ENCODE data around the gene TXNRD3.

DNA sequence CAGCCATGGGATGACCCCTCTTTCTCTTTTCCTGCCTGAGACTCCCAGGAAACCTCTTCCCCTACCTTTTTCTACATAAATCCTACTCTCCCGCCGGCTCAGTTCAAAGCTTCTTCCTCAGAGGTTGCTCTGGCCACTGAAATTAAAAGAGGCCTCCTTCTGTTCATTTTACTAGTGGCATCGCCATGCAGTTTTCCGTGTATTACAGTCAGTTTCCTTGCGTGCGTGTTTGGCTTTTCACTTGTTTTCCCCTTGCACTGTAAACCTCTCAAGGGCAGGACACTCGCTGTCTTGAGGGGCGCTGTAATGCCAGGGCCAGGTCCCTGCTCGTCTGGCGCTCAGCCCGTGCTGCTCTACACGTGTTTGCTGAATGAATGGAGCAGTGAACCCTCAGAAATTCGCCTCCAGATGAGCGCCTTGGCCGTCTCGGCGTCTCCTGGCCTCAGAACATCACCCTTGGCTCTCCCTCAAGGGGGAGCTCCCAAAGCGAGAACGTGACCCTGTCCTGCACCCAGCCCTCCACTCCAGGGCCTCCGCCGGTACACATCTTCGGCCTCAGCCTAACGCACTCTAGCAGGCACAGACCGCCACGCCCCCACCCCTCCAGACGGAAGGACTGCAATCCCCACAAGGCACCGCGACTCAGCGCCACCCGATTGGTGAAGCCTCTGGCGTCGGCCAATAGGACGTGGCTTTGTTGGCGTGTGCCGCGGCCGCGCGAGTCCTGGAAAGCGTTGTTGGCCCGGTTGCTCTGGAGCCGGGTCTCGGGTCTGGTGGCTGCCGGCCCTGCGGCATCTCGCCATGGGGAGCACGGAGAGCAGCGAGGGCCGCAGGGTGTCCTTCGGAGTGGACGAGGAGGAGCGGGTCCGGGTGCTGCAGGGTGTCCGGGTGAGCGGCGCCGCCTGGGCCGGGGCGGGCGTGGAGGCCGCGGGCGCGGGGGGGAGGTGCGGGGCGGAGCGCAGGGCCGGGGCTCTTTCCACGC is 48.9 kb upstream of the TXNRD3 start, which contains the start of gene CHCHD6:
- TF ChIP-seq, protein P1, sequence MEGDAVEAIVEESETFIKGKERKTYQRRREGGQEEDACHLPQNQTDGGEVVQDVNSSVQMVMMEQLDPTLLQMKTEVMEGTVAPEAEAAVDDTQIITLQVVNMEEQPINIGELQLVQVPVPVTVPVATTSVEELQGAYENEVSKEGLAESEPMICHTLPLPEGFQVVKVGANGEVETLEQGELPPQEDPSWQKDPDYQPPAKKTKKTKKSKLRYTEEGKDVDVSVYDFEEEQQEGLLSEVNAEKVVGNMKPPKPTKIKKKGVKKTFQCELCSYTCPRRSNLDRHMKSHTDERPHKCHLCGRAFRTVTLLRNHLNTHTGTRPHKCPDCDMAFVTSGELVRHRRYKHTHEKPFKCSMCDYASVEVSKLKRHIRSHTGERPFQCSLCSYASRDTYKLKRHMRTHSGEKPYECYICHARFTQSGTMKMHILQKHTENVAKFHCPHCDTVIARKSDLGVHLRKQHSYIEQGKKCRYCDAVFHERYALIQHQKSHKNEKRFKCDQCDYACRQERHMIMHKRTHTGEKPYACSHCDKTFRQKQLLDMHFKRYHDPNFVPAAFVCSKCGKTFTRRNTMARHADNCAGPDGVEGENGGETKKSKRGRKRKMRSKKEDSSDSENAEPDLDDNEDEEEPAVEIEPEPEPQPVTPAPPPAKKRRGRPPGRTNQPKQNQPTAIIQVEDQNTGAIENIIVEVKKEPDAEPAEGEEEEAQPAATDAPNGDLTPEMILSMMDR (conservative IDR thresholded peaks at IDR 0.05), result peak; percentile 51; the same call in 1 of the 2 replicates
- no peak for TF ChIP-seq EZH2 (IDR thresholded peaks at IDR 0.05; ENCODE audit: low read depth)

All from PC-9 (cell line).